Kidney tubule cell (primary cell): ENCODE measurements around the gene ATAT1.
"Not testable (repeated sequence)": the region's sequence is repeated elsewhere in the genome, so short reads cannot be mapped to it uniquely, and the experiment has no call there.

ENCODE experiments used
- DNase-seq: peaks from one replicate; pipeline ENCODE4 v3.0.0-alpha.2; 2018; ENCODE audit warnings: low spot score

The ATAT1 gene

DNA sequence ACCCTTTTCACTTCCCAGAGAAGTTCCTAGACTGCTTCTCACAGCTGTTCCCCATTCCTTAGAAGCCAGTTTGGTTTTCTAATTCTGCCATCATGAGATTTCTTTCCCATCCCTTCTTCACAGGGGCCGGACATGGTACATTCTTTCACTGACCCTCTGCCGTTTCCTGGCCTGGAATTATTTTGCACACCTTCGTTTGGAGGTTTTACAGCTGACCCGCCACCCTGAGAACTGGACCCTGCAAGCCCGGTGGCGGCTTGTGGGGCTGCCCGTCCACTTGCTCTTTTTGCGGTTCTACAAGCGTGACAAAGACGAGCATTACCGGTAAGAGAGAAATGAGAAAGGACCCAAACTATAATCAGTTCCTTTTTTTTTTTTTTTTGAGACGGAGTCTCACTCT, 24.5 kb downstream of the ATAT1 start:
- no peak for DNase-seq

DNA sequence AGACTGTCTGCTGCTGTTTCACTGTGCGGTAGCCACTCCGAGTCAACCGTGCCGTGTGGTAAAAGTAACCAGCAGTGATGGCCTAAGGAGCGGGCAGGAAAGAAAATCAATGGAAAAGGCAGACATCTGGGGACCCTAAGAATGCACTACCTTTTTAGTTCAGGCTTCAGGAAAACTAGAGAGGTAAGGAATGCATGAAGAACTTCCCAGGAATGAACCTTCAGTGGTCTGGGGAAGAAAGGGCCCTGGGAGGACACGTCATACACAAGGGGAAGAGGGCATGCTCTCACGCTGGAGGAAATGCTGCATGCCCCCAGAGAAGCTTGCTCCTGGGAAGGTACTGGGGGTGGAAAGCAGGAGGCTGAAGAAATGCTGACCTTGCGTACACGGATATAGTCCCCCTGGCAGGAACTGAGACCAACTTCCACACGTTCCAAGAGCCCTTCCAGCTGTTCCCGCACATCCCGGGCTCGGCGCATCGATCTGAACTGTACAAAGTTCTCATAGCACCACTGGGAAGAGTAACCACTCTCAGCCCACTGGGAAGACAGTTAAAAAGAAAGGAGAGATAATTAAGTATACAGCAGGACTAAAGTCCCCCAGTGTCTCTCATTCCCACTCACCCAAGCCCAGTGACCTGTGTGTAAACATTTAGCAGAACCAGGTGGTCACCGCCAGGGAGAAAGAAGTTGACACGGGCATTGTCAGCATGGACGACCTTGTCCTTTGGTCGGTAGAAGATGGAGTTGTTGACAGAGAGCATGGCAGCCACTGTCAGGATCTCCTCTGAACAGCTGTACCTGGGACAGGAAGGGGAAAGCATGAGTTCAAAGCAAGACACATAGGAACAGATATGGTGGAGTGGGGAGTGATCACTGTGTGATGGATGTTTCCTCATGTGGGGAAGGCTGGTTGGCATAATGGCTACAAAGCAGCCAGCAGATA, 28.4 kb downstream of the ATAT1 start:
- DNase-seq, result no peak

DNA sequence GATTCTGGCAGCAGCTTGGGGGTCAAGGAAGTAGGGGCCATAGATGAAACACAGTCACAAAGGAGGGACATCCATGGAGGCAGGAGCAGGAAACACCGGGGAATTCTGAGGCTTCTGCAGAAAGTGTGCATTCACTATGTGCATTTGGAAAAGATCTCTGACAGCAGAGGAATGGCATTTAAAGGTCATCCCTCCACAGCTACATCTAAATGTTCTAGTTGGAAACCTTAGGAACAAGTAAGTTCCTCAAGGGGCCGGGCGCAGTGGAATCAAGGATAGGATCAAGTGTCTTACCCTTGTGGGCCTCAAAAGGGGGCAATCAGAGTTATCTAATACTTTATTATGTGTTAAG, 29.0 kb downstream of the ATAT1 start:
- DNase-seq, result no peak

DNA sequence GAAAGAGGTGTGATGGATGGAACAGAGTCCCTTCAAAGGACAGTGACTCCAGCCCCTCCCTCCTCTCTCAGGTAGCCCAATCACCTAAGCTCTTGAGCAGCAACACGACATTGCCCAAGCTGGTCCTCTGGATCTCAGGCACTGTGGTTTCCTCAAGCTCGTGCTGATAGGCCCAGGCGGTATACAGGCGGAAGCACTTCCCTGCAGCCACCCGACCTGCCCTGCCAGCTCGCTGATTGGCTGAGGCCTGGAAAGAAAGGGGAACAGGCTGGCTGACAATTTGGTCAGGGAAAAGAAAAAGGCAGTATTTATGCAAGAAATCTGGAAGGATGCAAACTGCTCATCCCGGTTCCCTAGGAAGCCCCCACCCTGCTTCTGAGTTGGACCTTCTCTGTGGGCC, 29.8 kb downstream of the ATAT1 start:
- DNase-seq, result no peak

DNA sequence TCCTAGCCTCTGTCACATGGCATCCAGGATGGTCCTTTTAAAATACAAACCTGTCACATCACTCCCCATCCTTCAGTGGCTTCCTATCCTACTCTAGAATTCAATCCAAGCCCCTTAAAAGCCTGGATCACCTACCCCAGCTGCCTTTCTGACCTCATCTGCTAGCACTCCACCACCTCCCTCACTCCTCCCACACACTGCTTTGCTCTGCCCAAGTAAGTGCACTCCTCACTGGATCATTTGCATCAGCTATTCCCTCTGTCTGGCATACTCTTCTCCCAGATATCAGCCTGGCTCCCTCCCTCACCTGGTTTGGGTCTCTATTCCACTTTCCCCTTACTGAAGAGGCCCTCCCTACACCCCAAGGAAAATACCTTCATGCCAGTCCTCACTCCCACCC, 30.8 kb downstream of the ATAT1 start:
- DNase-seq, result no peak

DNA sequence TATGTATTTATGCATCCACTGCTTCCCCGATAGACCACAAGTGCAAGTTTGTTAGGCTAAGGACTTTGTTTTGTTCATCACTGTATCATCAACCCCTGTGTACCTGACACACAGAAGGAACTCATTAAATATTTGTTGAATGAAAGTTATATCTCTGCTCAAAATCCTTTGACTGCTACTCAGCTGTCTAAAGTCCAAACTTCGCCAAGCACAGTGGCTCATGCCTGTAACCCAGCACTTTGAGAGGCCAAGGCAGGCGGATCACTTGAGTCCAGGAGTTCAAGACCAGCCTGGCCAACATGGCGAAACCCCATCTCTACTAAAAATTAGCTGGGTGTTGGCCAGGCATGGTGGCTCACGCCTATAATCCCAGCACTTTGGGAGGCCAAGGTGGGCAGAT, 31.2 kb downstream of the ATAT1 start:
- not testable (repeated sequence) for DNase-seq

DNA sequence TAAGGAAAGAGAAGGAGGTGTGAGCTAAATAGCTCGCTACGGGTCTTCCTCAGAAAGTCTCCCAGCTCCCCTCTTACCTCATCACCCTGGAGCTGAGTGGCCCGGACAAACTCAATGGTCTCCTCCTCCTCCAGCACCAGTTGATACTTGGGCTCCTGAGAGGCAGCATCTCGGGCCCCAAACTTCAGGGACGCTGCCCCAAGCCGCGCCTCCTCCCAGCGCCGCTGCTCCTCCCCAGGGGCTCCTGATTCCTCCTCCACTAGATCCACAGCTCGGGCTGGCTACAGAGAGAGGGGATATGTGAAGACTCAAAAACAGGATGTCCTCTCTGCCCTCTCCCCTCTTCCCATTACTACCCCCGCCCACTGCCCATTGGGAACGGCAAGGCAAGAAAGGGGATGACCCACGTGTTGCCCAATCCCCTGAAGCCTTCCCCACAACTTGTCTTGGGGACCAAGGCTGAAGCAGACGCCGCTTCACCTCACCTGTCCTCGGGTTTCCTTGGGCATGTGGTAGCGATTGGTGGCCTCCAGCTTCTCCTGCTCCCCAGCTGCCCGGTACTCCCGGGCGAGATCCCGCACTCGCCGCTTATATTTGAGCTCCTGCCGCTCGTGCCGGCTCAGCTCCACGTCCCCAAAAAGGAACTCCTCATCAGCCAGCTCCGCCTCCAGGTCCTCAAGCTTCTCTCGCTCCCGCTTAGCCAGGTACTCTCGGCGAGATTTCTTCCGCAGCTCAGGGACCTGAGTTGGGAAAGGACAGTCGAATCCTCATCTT, 38.5 kb downstream of the ATAT1 start:
- no peak for DNase-seq

DNA sequence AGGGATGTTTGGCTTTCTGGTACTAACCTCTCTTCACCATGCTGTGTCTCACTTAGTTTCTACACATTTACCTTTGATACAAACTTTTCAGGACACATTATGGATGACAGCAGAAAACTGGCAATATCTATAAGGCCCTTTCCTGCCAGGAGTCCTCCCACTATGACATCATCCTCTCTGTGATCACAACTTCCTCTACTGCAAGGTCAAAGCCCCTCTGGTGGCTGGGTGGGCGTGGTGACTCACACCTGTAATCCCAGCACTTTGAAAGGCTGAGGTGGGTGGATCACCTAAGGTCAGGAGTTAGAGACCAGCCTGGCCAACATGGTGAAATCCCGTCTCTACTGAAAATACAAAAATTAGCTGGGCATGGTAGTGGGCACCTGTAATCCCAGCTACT, 39.6 kb downstream of the ATAT1 start:
- DNase-seq, result peak; percentile 58

DNA sequence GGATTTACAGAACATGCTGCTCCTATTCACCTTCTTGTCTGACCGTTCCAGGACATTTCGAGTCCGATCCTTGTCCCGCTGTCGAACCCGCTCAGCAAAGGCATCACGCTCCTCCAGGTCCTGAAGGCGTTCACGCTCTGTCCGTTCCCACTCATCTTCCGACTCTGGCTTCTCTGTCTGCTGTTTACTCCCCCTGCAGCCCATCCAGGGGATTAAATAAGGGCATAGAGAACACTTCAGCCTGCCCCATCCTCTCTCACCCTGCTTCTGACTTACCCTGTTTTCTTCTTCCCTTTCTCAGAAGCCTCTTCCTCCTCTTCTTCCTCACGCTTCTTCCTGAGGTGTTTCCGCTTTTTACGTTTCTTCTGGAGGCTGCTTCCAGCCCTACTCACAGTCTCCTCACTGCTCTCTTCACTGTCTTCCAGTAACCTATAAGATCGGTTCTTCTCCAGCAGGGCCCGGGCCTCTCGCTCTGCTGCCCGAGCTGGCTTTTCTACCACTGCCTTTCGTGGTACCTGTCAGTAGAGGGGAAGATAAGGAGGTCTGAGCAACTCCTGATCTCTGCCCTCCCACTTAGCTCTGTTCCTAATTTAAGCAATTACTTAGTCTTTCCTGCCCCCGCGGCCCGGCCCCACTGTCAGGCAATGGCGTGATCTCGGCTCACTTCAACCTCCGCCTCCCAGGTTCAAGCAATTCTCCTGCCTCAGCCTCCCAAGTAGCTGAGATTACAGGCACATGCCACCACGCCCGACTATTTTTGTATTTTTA, 44.3 kb downstream of the ATAT1 start:
- peak; percentile 17 for DNase-seq

DNA sequence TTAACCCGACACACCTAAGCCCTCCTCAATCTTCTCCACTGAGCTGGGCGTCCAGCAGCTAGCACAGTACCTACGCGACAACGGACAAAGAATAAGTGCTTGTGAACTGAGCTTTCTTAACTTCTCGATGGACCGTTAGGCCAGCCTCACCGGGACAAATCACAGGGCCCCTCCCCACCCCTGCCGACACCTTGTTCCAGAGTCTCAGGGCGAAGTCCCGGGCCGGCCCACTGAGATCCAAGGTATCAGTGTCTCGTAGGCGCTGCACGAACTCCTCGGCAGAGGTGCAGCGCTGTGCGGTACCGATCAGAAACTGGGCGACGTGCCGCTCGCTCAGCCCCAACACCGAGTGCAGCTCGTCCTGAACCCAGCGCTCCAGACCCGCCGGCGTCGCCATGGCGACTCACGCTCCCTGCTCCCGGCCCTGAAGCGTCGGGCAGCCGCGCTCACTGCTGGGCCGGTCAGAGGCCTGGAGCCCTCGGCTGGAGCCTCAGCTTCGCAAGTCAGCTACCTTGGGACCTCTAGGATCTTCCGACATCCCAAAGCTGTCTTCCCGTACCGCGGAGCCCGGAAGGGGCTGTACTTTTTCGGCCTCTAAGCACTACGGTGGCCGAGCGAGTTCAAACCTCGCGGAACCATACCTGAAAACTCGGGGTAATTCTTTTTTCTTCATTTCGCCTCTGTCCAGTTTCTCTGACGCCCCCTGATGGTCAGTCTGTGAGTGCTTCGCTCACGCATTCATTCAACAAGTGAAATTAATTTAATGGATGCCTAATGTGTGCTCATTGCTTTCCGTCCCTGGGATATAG, 46.0 kb downstream of the ATAT1 start, which contains the start of gene DHX16:
Gene DHX16, minus strand, starts transcription at position 562 of the 809 bp plus-strand sequence. Its CDS starts 165 bp downstream, at position 397.
- DNase-seq, result peak; percentile 97

DNA sequence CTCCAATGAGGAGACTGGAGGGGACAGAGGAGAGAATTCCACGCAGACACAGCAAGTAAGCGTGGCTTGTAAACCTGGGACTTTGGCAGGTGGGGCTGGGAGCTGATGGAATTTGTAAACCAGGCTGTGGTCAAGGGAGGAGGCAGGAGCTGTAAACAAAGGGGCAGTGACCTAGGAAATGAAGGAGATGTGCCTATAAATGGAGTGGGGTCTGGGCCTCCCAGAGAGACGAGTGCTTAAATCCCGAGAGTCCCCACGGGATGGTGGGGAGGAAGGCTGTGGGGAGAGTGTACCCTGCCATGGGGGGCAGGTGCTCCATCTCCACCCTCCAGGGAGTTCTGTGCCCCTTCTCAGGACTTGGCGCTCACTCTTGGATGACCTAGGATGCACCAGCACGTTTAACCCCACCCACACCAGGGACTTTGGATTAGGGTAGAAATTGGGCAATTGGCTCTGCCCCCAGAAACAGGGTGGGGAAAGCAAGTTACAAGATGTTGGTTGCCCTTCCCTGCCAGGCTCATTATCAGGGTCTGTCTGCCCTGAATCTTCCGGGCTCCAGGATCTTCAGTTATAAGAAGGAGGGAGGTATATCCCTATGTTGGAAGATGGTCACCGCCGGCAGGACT, 50.1 kb downstream of the ATAT1 start:
- DNase-seq, result no peak

DNA sequence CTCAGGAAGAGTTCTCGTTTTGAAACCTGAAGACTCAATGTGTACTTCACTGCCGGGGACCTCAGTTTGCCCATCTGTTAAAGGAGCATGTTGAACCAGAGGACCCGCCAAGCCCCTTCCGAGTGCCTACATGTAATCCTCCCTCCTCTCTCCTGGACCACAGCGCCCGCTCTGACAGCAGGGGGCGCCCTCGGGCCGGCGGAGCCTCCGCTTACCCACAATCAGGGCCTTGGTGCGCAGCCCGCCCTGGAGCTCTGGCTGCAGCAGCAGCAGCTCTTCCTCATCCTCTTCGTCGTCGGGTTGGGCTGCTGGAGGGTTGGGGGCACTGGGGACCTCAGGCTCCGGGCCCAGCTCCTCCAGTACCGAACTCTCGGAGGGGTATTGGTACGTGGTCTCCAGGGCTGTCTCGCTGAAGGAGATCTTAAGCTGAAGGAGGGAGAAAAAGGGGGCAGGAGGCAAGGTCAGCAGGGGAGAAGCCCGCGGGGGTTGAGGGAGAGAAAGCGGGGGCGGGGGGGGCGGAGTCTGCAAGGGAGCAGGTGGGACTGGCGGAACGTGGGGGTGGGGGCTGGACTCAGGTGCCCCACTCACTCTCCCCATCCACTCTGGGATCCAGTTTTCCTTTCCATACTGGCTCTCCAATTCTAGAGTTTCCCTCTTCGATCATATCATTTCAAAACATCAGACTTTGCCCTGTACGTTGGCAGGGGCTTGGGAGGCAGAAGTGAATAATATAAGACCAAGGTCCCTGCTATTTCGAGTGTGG, 52.5 kb downstream of the ATAT1 start:
- peak; percentile 84 for DNase-seq

DNA sequence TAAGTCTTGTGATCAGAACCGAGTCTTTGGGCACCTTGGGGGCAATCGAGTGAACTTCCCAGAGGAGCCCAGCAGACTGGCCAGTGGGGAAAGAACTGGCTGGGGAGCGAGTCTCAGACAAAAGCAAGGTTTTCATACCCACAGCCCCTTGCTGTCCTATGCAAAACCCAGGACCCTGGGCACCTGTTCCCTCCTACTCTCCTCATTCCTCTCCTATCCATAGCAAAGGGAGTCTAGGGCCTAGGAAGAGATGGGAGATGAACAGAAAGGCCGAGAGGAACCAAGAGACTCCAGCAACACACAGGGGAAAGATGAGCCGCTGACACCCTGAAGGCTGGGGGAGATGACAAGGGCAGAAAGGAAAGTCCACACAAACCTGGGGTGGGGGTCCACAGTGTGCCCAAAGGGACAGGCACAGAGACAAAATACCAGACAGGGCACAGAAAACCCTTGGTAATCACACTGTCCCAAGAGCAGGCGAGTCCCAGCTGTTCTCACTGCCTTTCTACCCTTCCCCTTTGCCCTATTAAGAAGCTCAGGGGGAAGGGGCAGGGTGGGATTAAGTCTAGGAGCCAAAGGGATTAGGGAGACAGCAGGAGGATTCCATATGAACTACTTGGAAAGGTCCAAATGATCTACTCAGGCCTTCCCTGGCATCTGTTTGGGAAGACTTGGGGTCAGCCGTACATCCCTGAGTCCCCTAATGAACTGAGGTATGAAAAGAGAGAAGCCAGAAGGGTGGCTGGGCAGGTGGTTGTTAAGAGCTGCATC, 53.3 kb downstream of the ATAT1 start:
- no peak for DNase-seq

DNA sequence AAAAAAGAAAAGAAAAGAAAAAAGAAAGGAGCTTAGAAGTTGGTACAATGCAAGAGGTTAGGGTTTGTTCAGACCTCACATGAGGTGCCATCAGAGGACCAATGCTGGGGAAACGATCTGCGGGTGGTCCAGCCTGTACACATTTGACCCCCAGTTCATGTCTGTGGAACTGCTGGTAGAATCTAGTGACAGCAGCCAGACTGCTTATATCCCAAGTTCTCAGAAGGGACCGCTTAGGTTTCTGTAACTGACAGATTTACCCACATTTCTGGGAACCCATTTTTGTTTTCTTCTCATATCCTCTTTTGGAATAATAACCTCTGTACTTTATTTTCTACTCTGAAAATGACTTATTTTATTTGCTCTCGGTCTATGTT, 55.1 kb downstream of the ATAT1 start:
- no peak for DNase-seq

DNA sequence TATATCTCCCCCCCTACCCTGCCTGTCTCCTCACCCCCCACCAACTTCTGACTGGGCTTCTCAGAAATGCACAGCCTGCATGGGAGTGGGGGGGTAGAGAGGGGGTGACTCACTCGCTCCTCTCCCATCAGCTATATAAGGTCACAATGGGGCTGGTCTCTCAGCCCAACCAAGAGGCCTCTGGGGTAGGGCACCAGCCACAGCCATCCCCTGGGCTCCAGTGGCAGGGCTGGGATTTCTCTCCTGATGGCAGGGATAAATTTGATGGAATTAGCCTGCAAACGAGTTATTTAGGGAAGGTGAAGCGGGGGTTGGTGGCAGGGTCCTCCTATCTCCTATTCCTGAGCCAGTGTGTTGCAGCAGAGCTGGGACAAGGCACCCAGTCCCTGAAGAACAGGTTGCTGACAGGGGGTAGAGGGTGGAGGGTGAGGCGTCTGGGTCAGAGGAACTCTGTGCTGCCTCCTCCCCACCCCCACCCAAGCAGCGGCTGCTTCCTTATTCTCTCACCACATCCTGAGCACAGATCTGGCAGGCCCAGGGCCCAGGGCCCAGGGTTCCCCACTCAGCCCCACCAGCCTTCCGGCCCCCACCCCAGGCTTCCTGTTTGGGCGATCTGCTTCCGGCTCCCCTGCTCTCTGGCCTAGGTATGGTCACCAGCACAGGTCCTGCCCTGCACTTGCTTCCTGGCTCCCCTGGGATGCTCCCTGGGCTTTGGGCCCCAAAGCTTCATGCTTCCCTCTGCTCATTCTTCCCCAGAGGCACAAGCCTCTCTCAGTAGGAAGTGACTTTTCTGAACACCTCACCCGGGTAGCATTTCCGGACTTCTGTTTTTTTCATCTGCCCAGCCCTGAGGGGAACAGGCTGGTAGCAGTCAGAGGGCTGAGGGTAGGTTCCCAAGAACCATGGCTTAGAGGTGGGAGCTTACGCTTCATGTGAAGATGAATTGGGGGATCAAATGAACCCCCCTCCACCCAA, 55.8 kb downstream of the ATAT1 start:
- DNase-seq, result peak; percentile 89

DNA sequence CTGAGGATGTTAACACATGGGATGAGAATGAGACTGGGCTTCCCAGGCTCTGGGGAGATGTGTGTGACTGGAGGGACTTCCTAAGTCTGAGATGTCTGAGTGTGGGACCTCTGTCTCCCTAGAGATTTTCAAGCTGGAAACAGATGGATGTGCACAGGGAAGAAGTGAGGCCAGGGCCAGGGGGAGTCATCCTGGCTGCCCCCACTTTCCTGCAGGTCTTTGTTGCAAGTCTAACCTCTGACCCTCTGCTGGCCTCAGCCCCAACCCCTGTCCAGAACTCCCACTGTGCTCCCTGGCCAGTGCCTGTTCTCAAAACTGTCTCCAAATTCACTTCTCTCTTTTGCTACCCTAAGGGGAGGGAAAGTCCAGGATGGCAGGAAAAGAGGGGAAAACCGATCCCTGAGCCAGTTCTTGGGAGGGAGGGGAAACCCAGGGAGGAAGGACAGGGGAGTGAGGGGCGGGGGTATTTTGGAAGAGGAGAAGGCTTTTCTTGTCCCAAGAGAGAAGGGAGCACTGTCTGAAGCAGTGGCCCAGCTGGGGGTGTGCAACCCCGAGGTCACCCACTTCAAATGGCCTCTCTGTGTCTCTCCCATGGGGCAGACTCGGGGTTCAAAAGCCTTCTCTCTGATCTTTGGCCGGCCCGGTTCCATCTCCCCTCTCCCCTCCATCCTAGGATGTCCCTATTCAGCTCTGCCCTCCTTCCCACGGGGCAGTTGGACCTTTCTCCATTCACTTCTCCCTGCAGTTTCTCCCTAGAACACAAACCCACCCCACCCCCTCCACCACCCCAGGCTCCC, 56.7 kb downstream of the ATAT1 start:
- peak; percentile 12 for DNase-seq

DNA sequence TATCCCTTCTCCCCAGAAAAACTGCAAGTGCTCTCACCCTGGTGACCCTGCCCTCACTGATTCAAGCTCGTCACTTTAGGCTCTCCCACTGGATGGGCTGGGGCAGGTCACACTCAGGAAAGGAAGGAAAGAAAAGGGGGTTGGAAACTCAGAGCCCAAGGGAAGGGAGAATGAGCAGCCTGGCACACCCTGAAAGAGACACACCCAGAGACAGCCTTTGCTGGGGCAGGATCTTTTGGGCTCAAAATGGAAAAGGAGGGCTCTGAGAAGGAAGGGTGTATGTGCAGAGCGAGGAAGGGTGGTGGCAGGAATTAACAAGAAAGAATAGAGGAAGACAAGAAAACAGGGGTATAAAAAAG, 57.3 kb downstream of the ATAT1 start:
- DNase-seq, result no peak
